ENCODE data around the gene ZNF80.

The ZNF80 gene

DNA sequence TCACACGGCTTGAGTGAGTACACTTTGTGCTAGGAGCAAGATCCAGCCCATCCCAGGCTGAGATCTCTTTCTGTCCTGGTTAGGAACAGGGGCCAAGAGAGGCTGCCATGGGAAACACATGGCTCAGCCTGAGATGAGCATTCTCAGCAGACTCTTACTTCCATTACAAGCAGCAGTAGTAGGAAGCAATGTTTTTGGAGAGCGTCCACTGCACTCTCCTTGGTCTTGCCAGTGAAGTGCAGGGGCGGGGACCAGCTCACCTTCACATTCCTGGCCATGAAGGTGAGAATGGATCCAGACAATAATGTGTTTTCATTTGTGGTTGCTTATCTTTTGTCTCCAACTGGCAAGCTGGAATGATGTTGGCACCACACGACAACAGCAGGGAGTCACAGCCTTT lies 24.7 kb downstream of the ZNF80 start:
- H3K36me3 ChIP-seq (ENCODE audit: control insufficient read depth, insufficient read depth, low read length), result no peaks in the 10 kb centered on the region
- H3K9me3 ChIP-seq (ENCODE audit: control insufficient read depth, insufficient read depth, low read length), result no peaks in the 10 kb centered on the region
- no peak overlapping the region for H3K4me3 ChIP-seq (ENCODE audit: low read length)
- peaks cover 5% of the 10 kb centered on the region; the same call in 1 of the 2 replicates for H3K4me1 ChIP-seq (ENCODE audit: control insufficient read depth, insufficient read depth, low read length)
- H3K27me3 ChIP-seq (ENCODE audit: control insufficient read depth, insufficient read depth, low read length), result no peaks in the 10 kb centered on the region
- no peak for DNase-seq (ENCODE audit: low read depth, low spot score)
- no CpG with 5 or more reads among the region's 4 CpGs for WGBS (ENCODE audit: insufficient coverage, insufficient read length)
- H3K27ac ChIP-seq (ENCODE audit: low read length), result no peak overlapping the region

GRCh38 chr3:114207768-114208167 lies 29.6 kb downstream of the ZNF80 start:
- Histone ChIP-seq H3K9me3 (ENCODE audit: control insufficient read depth, insufficient read depth, low read length) (no peaks in the 10 kb centered on the region), H3K4me3 (ENCODE audit: low read length) (no peak overlapping the region), H3K27ac (ENCODE audit: low read length) (no peak overlapping the region), H3K4me1 (ENCODE audit: control insufficient read depth, insufficient read depth, low read length) (no peaks in the 10 kb centered on the region), H3K36me3 (ENCODE audit: control insufficient read depth, insufficient read depth, low read length) (no peaks in the 10 kb centered on the region), H3K27me3 (ENCODE audit: control insufficient read depth, insufficient read depth, low read length) (no peaks in the 10 kb centered on the region)
- WGBS (ENCODE audit: insufficient coverage, insufficient read length), result no CpG with 5 or more reads among the region's 4 CpGs
- DNase-seq (ENCODE audit: low read depth, low spot score), result no peak

DNA sequence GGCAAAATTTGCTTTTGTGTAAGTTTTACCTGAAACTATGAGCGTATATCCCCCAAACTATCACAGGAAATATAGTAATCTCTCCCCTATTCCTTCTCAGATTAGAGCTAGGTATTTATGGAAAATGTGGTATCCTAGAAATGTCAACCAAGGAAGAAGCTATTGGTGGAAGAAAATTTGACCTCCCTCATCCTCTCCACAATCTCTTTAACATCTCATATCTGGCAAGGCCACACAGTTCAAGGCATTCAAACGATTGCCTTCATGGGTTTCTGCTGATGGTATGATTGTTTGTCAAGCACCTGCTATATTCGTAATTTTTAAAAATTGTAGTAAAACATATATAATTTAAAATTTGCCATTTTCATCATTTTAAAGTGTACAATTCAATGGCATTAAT lies 31.0 kb downstream of the ZNF80 start:
- no CpG with 5 or more reads among the region's 3 CpGs for WGBS (ENCODE audit: insufficient coverage, insufficient read length)
- DNase-seq (ENCODE audit: low read depth, low spot score), result no peak
- Histone ChIP-seq H3K36me3 (ENCODE audit: control insufficient read depth, insufficient read depth, low read length) (no peaks in the 10 kb centered on the region), H3K4me3 (ENCODE audit: low read length) (no peak overlapping the region), H3K4me1 (ENCODE audit: control insufficient read depth, insufficient read depth, low read length) (no peaks in the 10 kb centered on the region), H3K27me3 (ENCODE audit: control insufficient read depth, insufficient read depth, low read length) (no peaks in the 10 kb centered on the region), H3K27ac (ENCODE audit: low read length) (no peak overlapping the region), H3K9me3 (ENCODE audit: control insufficient read depth, insufficient read depth, low read length) (no peaks in the 10 kb centered on the region)

- Histone ChIP-seq H3K27ac (ENCODE audit: low read length) (no peak overlapping the region), H3K4me1 (ENCODE audit: control insufficient read depth, insufficient read depth, low read length) (no peaks in the 10 kb centered on the region), H3K27me3 (ENCODE audit: control insufficient read depth, insufficient read depth, low read length) (no peaks in the 10 kb centered on the region), H3K9me3 (ENCODE audit: control insufficient read depth, insufficient read depth, low read length) (no peaks in the 10 kb centered on the region), H3K4me3 (ENCODE audit: low read length) (no peak overlapping the region), H3K36me3 (ENCODE audit: control insufficient read depth, insufficient read depth, low read length) (no peaks in the 10 kb centered on the region)
- DNase-seq (ENCODE audit: low read depth, low spot score), result no peak
- no CpG with 5 or more reads among the region's 2 CpGs for WGBS (ENCODE audit: insufficient coverage, insufficient read length)
These were observed 31.8 kb downstream of the ZNF80 start for GRCh38 chr3:114205541-114205940.

DNA sequence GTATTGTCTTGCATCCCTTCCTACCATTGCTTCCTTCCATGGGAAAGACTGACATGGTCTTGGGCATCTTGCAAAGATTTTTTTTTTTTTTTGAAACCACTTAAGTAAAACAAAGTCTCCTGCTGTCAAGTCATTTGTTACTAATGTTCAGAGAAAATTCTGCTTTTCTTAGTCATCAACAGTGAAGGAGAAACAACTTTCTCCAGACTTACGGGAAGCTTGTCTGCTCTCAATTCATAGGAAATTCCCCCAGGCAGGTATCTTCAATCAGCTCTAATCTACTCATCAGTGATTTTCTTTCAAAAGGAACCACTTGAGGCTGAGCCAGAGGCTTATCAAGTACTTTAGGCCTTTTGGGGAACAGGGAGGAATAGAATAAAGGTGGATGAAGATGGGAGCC lies 42.6 kb downstream of the ZNF80 start:
- Histone ChIP-seq H3K36me3 (ENCODE audit: control insufficient read depth, insufficient read depth, low read length) (no peaks in the 10 kb centered on the region), H3K27ac (ENCODE audit: low read length) (no peak overlapping the region), H3K4me1 (ENCODE audit: control insufficient read depth, insufficient read depth, low read length) (no peaks in the 10 kb centered on the region), H3K4me3 (ENCODE audit: low read length) (no peak overlapping the region), H3K9me3 (ENCODE audit: control insufficient read depth, insufficient read depth, low read length) (no peaks in the 10 kb centered on the region), H3K27me3 (ENCODE audit: control insufficient read depth, insufficient read depth, low read length) (no peaks in the 10 kb centered on the region)
- no peak for DNase-seq (ENCODE audit: low read depth, low spot score)
- WGBS (ENCODE audit: insufficient coverage, insufficient read length), result no CpG with 5 or more reads among the region's 1 CpG

GRCh38 chr3:114192136-114192535 lies 45.2 kb downstream of the ZNF80 start:
- Histone ChIP-seq H3K4me1 (ENCODE audit: control insufficient read depth, insufficient read depth, low read length) (no peaks in the 10 kb centered on the region), H3K4me3 (ENCODE audit: low read length) (no peak overlapping the region)

GRCh38 chr3:114186501-114186900 lies 50.9 kb downstream of the ZNF80 start:
- Histone ChIP-seq H3K4me1 (ENCODE audit: control insufficient read depth, insufficient read depth, low read length) (no peaks in the 10 kb centered on the region), H3K27me3 (ENCODE audit: control insufficient read depth, insufficient read depth, low read length) (no peaks in the 10 kb centered on the region), H3K9me3 (ENCODE audit: control insufficient read depth, insufficient read depth, low read length) (no peaks in the 10 kb centered on the region), H3K36me3 (ENCODE audit: control insufficient read depth, insufficient read depth, low read length) (no peaks in the 10 kb centered on the region), H3K27ac (ENCODE audit: low read length) (no peak overlapping the region), H3K4me3 (ENCODE audit: low read length) (no peak overlapping the region)
- DNase-seq (ENCODE audit: low read depth, low spot score), result no peak

More at GRCh38 chr3:114192136-114192535, 45.2 kb downstream of the ZNF80 start:
- H3K27me3 ChIP-seq (ENCODE audit: control insufficient read depth, insufficient read depth, low read length), result no peaks in the 10 kb centered on the region
- no peak for DNase-seq (ENCODE audit: low read depth, low spot score)
- no peaks in the 10 kb centered on the region for H3K36me3 ChIP-seq (ENCODE audit: control insufficient read depth, insufficient read depth, low read length)
- no peak overlapping the region for H3K27ac ChIP-seq (ENCODE audit: low read length)
- H3K9me3 ChIP-seq (ENCODE audit: control insufficient read depth, insufficient read depth, low read length), result no peaks in the 10 kb centered on the region

Measured in iPS DF 6.9 (cell line).